Measurements from ENCODE around the gene NEXMIF.

- TF ChIP-seq CTCF (IDR thresholded peaks at IDR 0.05): no peak
- no peak for TF ChIP-seq POLR2AphosphoS5 (IDR thresholded peaks at IDR 0.05; ENCODE audit: low read depth, low read length)
- TF ChIP-seq RCOR1 (IDR thresholded peaks at IDR 0.05; ENCODE audit: low read length): no peak
- no peak for TF ChIP-seq FOXJ3 (CRISPR knock-in tag; IDR thresholded peaks at IDR 0.05)
- no peak for TF ChIP-seq TAF1 (IDR thresholded peaks at IDR 0.05; ENCODE audit: borderline replicate concordance, low read depth, low read length)
- no peak for TF ChIP-seq EP300 (IDR thresholded peaks at IDR 0.05; ENCODE audit: borderline replicate concordance in 1 of 2, low read depth in 1 of 2, low read length in 1 of 2)
- no peak for TF ChIP-seq EZH2phosphoT487 (IDR thresholded peaks at IDR 0.05; ENCODE audit: borderline replicate concordance, low read depth)
- no peak for TF ChIP-seq SMC3 (IDR thresholded peaks at IDR 0.05; ENCODE audit: low read depth, low read length)
- TF ChIP-seq RAD21 (IDR thresholded peaks at IDR 0.05; ENCODE audit: low read length): no peak
These were observed 59.5 kb downstream of the NEXMIF start for GRCh38 chrX:74865725-74866124.
